Measurements from ENCODE around the gene IGF1.
"Not testable (repeated sequence)": the region's sequence is repeated elsewhere in the genome, so short reads cannot be mapped to it uniquely, and the experiment has no call there.

DNA sequence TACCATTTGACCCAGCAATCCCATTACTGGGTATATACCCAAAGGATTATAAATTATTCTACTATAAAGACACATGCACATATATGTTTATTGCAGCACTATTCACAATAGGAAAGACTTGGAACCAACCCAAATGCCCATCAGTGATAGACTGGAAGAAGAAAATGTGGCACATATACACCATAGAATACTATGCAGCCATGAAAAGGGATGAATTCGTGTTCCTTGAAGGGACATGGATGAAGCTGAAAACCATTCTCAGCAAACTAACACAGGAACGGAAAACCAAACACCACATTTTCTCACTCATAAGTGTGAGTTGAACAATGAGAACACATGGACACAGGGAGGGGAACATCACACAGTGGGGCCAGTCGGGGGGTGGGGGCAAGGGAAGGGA is 31.3 kb downstream of the IGF1 start:
- not testable (repeated sequence) for TF ChIP-seq POLR2A (IDR thresholded peaks at IDR 0.05; ENCODE audit: low read depth, low read length); TAF1 (IDR thresholded peaks at IDR 0.05; ENCODE audit: borderline replicate concordance, low read depth, low read length)
